Erythroblast (primary cell): Measurements from ENCODE around the gene PLRG1.

ENCODE experiments used
- GATA1 ChIP-seq: IDR thresholded peaks from 2 replicates; pipeline ENCODE4 v1.6.1; 2011; ENCODE audit warnings: low read depth, mild to moderate bottlenecking, control low read depth, low read length, moderate library complexity
- POLR2A ChIP-seq: IDR thresholded peaks from 2 replicates; pipeline ENCODE4 v1.6.1; 2011; ENCODE audit warnings: mild to moderate bottlenecking, low read length

GRCh38 chr4:154511981-154512380 lies 38.2 kb downstream of the PLRG1 start:
- TF ChIP-seq POLR2A (no peak), GATA1 (no peak)
